Stimulated activated CD8-positive, alpha-beta memory T cell treated with anti-CD3 and anti-CD28 coated beads, Interleukin-15, amount 100 ng/mL, for 4 hours (primary cell): ENCODE measurements around the gene MYL6.
A peak's percentile ranks its signal among the peaks of the same experiment; 100 is the strongest.
"Not testable (repeated sequence)": the region's sequence is repeated elsewhere in the genome, so short reads cannot be mapped to it uniquely, and the experiment has no call there.

ENCODE experiments used
- DNase-seq, 2 donors: peaks; one replicate each; pipeline ENCODE4 v3.0.0-alpha.2; 2020; ENCODE audit warnings: low read depth in 2 of 2

Gene MYL6

GRCh38 chr12:56156464-56157200 lies 1.5 kb upstream of the MYL6 start:
- DNase-seq, result not testable (repeated sequence)

GRCh38 chr12:56157201-56158028 lies 744 bp upstream of the MYL6 start:
- peak in 1 of 2 donors; percentile 4 for DNase-seq

DNA sequence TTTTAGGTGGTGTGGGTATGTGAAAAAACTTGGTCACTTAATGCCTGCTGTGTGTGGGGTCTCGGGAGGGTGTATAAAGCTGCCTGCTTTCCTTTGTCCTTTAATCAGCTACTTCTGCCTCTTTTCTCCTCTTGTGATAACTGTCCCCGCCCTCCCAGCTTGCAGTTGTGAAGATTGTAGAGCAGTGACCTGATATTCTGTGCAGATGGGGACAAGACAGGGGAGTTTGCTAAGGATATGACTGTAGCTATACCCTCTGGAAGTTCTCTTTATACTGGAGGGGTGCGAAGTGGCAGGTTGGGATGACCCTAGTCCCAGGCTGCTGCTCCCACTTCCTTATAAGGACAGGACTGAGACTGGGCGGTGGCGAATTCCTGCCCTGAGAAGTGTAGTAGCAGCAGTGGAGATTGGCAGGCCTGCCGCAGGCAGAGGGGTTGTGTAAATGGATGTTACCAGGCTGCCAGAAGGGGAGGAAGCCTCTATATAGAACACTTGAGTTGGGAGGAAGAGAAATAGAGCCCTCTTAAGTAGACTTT lies 835 bp downstream of the MYL6 start:
- DNase-seq, result no peak

DNA sequence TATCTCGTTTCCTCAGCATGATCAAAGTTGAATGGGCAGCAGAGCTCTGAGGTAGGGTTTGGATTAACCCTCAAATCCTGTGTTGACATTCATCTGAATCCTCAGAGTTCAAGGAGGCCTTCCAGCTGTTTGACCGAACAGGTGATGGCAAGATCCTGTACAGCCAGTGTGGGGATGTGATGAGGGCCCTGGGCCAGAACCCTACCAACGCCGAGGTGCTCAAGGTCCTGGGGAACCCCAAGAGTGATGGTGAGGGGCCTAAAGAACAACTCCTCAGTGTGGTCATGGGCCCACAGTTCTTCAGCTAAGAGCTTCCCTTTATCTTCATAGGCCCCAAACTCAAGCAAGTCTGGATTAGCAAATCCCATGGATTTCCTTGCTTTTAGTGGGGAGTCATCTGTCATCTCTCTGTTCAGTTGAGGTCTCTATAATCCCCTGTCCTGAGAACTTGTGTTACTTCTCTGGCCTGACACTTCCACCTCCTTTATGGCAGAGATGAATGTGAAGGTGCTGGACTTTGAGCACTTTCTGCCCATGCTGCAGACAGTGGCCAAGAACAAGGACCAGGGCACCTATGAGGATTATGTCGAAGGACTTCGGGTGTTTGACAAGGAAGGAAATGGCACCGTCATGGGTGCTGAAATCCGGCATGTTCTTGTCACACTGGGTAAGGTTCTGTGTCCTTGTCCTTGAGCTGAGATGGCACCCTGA lies 1.5 kb downstream of the MYL6 start:
- DNase-seq, result no peak

DNA sequence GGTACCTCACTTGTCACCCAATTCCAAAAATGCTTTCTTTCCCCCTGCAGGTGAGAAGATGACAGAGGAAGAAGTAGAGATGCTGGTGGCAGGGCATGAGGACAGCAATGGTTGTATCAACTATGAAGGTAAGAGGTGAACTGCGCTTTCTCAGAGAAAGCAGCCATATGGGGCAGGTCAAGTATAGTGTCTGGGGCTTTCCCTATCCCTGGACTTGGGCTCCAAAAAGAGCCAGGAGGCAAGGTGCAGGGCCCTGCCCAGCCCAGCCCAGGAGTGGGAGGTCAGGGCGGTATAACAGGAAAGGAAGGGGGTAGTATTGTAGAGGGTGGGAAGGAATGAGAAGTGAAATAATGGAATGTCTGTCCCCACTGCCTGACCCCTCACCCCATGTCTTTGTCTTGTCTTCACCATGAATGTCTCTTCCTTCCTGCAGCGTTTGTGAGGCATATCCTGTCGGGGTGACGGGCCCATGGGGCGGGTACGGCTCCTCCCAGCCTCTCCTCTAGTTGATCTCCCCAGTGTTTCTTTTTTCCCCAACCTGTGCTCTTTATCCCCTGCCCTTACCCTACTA lies 2.1 kb downstream of the MYL6 start:
- DNase-seq, result peak; percentile 16 to 24

DNA sequence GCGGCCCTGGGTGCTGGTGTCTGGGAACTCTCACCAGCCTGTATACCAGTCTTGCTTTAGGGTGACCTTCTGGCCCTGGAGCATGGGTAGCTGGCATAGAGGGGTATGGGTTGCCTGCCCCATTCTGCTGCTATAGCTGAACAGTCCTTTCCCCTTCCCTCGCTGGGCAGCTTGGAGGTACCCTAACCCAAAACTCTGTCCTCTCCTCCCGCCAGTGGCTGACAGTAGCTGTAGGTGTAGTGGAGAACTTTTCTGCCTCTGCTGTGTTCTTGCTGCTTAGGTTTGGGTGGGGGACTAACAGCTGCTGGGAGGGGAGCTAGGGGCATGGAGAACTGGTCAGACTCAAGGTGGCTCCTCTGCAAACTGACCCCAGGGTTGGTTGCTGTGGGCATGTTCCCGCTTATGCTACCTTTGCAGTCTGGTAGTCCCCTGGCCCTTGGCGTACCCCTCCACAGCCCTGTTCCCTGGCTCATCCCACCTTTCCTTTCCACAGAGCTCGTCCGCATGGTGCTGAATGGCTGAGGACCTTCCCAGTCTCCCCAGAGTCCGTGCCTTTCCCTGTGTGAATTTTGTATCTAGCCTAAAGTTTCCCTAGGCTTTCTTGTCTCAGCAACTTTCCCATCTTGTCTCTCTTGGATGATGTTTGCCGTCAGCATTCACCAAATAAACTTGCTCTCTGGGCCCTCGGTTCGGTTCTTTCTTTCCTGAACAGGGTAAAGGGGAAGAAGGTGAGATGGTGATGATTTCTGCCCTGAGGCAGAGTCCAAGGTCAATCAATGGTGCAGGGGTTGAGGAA lies 2.9 kb downstream of the MYL6 start:
- DNase-seq, result no peak

GRCh38 chr12:56161690-56162351 lies 3.7 kb downstream of the MYL6 start:
- DNase-seq, result no peak

DNA sequence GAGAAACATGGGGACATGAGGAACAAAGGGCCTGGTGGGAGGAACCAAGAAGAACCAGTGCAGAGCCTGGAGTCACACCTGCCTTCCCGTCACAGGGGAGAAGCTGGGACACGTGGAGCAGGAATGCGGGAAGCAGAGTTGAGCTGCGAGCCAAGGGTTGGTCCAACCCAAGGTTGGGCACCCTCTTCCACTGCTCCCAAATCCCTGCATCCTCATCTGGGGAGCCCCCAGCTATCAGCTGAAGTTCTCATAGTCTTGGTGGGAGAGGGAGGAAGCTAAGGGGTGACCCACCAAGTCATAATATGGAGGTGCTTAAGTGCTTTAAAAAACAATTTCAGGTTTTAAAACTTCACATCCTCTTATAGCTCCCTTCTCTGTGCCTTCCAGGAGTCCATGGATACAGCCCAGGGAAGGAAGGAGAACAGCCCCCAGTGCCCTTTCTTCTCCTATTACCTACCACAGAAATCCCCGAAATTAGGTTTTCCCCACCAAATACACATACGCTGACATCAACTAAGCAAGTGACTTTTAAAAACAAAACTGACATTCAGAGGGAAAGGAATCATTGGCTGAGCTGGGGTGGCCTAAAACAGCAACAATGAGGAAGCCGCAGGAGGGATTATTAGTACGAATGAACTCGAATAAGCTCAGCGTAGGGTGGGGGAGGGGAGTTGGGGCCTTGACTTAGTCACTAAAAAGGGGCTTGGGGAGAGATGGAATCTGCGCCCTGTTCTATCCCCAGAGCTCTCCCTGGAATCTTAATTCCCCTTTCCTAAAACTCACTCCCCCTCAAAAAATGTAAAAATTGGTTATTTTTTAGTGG lies 4.5 kb downstream of the MYL6 start:
- no peak for DNase-seq

- no peak for DNase-seq
Observed at GRCh38 chr12:56163533-56164344, 5.6 kb downstream of the MYL6 start.

- no peak for DNase-seq
Observed at GRCh38 chr12:56164345-56164729, 6.2 kb downstream of the MYL6 start.

GRCh38 chr12:56165369-56165768 lies 7.2 kb downstream of the MYL6 start:
- no peak for DNase-seq

DNA sequence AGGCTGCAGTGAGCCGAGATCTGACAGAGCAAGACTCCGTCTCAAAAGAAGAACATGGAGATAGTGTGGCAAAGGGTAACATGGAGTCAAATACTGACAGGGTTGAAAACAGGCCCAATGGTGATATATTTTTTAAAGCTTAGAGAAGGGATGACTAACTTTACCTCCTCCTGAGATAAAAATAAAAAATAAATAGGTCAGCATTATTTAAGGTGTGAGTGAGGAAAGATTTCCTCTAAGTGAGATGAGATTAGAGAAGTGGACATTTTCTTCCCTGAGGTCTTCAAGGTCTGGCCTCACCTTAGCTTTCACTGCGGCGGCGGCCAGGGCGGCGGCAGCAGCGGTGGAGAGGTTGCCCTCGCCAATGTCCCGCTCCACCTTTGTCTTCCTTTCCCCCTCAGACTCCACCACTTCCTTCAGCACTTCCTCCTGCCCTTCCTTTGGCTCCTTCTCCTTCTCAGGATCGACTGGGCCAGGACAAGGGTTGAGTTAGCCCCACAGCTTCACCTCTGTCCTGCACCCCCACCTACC lies 11.1 kb downstream of the MYL6 start:
- DNase-seq, result no peak

GRCh38 chr12:56172839-56173238 lies 14.7 kb downstream of the MYL6 start:
- DNase-seq, result no peak

GRCh38 chr12:56178347-56178746 lies 20.2 kb downstream of the MYL6 start:
- DNase-seq, result no peak

- DNase-seq, result no peak
Observed at GRCh38 chr12:56186957-56187356, 28.8 kb downstream of the MYL6 start.

DNA sequence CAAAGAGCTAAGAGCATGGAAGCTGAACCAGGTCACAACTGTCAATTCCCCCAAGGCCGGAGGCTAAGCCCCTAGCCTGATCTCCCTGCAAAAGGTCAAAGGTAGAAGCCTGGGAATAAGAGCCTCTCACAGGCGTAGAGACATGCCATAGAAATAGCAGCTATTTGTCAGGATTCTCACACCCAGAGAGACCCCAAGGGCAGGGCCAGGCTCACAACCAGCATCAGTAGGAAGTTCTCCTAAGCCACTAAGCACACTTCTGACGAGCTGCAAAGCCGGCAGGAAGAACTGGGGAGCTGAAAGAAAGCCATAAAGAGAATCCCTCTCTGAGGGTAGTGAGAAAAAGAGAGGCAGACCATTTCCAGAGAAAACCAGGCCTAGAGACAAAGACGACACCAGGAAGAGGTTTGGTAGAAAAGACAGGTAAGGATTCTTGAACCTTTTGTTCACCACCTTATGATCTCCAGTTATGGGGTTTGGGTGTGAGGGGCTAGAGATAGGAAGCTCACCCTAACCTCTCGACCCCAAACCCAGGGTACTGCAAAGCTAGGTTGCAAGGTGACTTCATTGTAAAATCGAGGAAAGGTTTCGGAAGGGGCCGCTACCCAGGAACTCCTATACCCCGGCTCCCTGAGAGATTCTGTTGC lies 30.1 kb downstream of the MYL6 start:
- no peak for DNase-seq

GRCh38 chr12:56188778-56189098 lies 30.6 kb downstream of the MYL6 start:
- no peak for DNase-seq
